ENCODE measurements around the gene NRP2.
A peak's percentile ranks its signal among the peaks of the same experiment; 100 is the strongest.

NRP2 gene

DNA sequence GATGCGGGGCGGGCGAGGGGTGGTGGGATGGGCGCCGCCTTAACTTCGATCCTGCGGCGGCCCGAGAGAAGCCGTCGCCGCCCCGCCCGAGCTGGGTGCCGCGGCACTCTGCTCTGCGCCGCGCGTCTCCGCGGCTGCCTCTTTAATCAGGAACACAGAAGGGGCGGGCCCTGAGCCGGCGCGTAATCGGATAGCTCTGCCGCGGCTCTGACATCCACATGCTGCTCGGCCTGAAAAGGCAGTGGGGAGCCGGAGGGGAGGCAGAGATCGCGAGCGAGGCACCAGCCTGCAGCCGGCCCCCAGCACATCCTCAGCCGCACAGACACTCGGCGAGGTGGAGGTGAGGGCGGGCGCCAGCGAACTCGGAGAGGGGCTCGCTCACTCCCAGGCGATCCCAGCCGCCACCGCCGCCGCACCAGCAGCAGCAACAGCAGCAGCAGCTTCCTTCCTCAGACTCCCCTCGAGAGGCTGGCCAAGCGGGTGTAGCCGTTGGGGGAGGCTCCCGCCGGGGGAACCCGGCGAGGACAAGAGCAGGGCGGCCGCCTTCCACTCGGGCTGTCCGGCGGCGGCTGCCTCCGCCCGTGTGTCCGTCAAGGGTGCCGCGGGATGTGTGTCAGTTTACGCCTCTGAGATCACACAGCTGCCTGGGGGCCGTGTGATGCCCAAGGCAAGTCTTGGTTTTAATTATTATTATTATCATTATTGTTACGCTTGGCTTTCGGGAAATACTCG lies at the start of gene NRP2:
Gene NRP2, plus strand, starts transcription at position 263 of the 732 bp plus-strand sequence. CDS start 790 bp downstream, outside the sequence.
- DNase-seq: peak; percentile 78

DNA sequence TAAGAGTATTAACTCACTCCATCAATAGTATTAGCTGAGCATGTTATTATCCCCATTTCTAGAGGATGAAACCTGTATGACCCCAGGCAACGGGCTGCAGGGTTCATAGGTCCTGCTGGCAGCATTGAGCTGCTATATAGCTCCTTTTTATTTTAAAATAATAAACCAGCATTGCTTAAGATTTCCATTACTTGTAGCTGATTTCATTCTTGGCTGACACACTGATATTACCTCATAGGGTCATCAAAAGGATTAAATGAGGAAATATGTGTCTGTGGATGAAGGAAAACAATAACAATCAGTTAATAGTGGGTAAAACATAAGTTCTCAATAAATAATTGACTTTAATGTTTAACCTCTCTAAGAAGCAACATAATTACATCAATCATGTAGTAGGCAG lies 48.3 kb upstream of the NRP2 start:
- no peak for DNase-seq

GRCh38 chr2:205636549-205637319 lies 45.6 kb upstream of the NRP2 start:
- DNase-seq: no peak

DNA sequence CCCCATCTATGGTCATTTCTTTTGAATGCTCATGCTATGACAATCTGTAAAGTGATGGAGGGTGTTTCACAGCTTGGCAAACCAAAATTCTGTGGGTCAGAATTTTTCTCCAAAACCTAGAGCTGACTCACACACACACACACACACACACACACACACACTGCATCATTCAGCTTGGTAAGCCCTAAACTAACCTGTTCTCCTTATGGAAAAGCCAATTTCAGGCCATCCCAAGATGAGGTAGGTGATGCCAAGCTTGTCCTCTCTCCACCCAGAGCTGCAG lies 45.0 kb upstream of the NRP2 start:
- no peak for DNase-seq

GRCh38 chr2:205637779-205638503 lies 44.4 kb upstream of the NRP2 start:
- no peak for DNase-seq

GRCh38 chr2:205640716-205641115 lies 41.6 kb upstream of the NRP2 start:
- DNase-seq: no peak

- DNase-seq: no peak
These were observed 39.5 kb upstream of the NRP2 start for GRCh38 chr2:205642599-205643356.

DNA sequence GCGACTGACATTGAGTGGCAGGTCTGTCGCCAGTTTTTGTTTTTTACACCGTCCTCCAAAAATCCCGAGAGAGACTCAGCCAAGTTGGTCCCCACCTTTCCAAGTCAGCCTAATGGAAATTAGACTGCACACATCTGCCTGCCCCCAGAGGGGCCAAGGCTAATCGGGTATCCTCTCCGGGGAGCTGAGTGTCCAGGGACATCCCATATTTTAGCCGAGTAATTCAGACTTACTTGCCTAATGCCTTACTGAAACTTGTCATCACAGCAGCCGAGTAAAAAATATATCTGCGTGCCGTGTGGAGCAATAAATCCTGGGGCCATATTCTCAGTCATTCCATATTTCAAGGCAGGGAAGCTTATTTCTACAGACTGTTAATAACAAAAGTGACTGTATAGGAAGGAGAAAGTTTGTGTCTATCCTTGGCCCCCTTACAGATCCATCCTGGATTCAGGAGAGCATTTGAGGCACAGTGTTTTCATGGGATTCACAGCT lies 38.9 kb upstream of the NRP2 start:
- no peak for DNase-seq

DNA sequence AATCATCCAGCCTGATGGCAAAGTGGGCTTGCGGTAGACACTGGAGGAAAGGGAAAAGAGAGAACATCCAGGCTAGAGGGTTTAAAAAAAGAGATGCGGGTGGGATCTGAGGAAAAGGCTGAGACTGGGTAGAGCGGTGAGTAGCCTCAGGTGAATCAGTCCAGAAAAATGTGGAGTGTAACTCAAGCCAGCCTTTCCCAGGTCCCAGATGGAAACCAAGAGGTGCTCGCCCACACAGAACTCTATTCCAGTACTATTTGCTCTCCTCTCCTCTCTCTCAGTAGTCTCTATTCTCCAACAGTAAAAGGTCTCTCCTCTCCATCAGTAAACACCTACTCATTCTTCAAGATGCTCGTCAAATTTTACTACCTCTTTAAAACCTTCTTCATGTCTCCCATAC lies 38.3 kb upstream of the NRP2 start:
- no peak for DNase-seq

- DNase-seq: no peak
These were observed 35.6 kb upstream of the NRP2 start for GRCh38 chr2:205646680-205647079.

DNA sequence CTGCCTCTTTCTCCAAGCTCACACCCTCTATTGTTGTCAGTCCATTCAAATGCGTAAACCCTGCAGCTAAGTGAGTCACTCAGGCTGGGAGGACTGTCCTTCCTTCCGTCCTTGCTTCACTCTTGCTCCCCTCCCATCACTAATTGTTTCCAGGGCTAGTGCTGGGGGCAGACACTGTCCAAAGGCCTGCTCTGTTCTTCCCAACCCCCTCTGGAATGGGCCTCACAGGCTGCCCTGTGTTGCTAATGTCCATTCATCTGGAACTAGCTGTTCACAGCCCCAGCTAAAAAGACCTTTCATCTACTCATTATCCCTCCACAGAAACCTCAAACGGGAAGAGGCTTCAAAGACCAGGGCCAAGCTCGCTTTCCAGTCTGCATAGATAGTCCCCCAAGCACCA lies 31.9 kb upstream of the NRP2 start:
- DNase-seq: no peak

- no peak for DNase-seq
These were observed 31.4 kb upstream of the NRP2 start for GRCh38 chr2:205650931-205651330.

DNA sequence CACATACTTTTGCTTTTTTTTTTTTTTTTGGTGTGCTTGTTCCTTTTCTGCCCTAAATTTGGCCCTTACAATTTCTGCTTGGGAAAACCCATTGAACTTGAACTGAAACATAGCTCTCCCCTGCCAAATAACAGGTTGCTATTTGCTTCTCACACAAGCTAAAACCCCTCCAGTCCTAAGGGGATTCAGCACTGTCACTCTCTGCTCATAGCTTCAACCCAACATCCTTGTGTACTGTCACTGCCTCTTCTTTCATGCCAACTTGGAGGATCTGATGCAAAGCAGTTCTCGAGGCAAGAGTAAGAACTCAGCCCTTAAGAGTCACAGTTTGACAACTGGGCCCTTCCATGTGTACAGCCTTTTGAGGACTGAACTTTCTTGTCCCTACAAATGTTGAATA lies 30.6 kb upstream of the NRP2 start:
- no peak for DNase-seq

DNA sequence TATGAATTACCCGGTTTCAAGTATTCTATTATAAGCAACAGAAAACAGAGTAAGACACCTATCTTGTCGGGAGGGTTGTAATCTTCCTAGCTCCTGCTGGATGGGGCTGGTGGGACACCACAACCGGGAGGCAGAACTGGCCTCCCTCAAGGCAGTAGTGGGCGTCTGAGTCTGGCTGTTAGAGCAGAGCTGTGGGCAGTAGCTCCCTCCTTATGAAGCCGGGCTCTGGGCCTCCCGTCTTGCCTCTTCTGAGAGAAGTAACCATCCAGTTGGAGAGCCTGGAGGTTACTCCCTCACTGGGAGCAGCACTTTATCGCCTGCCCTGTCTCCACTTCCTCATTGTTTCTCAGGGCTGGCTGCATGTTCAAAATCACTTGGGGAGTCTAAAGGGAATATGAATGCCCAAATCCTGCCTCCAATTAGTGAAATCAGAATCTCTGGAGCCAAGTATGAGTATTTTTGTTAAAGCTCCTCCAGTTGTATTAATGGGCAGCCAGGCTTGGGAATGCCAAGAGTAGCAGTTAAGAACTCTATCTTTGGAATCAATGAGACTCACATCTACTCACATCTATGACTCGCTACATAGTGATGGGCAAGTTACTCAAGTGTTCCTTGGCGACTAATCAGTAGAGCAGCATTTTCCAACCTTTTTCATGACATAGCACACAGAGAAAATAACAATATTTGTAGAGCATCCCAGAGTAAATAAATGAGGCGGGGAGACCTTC lies 27.3 kb upstream of the NRP2 start:
- no peak for DNase-seq

GRCh38 chr2:205655779-205656456 lies 26.4 kb upstream of the NRP2 start:
- no peak for DNase-seq

GRCh38 chr2:205656461-205656860 lies 25.8 kb upstream of the NRP2 start:
- DNase-seq: no peak

DNA sequence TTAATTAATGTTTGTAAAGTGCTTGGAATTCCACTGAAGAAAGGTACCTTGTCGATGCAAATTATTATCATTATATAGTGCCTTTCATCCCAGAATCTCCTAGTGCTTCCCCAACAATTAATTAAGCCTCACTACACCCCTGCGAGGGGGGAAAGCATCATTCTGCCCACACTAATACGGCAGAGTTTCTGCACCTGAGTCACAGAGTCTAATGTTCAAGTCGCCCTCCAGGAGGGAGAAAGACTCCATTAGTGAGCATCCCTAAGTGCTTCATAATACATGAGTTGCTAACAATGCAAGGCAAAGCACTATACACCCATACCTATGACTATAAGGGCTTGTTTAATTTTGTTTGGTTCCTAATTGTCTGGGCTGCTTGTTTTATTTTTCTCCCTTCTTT lies 25.4 kb upstream of the NRP2 start:
- no peak for DNase-seq

GRCh38 chr2:205657579-205657978 lies 24.7 kb upstream of the NRP2 start:
- no peak for DNase-seq

DNA sequence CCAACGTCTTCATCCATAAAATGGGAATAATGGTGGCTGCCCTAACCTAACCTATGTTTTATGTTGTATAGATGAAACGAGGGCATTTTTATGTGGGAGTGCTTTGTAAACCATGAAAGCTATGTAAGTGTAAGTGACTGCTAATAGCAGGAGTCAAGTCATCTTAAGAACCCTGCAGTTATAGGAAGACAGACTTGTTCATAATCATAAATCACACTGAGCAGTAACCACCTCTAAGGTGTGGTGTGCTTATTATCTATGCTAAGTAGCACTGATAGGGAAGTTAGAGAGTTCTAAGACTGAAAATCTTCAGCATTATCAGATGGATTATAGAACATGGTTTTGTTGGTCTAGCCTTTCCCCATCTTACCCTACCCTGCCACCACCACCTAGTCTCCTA lies 24.2 kb upstream of the NRP2 start:
- no peak for DNase-seq

DNA sequence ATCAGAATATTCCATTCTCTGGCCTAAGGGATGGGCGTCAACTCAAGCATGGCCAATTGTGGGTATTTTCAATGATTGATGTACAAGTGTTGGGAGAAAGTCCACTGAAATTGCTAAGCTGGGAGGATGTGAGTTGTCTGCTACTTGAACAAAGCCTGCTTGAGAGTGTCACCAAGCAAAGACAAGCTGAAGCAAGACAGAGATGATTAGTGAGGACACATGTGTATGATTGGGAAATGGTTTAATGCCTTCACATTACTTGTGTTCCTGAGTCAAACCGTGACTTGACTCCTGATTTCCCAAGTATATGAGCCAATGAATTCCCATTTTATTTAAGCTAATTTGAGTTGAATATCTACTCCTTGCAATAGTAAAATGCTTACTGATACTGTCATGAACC lies 23.7 kb upstream of the NRP2 start:
- no peak for DNase-seq

DNA sequence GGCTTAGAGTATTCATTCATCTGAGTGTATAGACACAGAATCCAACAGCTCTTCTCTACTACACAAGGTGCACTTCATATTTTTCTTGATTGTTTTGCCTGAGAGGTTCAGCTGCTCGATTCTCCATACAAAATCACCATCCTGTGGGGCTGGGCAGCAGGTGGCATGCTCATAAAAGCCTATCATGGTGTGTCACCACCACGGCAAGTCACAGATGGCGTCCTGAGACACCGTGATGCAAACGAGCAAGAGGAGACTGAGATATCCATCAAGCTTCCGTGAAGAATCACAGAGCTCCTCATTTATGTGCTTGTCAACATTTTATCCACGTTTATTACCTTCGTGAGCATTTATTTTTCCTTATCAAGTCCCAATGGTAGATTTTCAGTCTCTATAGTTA lies 22.4 kb upstream of the NRP2 start:
- DNase-seq: peak; percentile 39

Data from NCI-H510A treated with DMSO at 0.1 percent for 48 hours (cell line).